Measurements from ENCODE around the gene UTS2B.

The UTS2B gene

GRCh38 chr3:191268737-191269136 lies 61.6 kb downstream of the UTS2B start:
- FAIRE-seq (no peak), DNase-seq (ENCODE audit: insufficient read length) (no peak)
- TF ChIP-seq TAF1 (IDR thresholded peaks at IDR 0.05; ENCODE audit: borderline replicate concordance, low read depth, low read length) (no peak), POLR2A (IDR thresholded peaks at IDR 0.05; ENCODE audit: low read depth, low read length) (no peak), POLR2AphosphoS5 (IDR thresholded peaks at IDR 0.05; ENCODE audit: low read depth, low read length) (no peak)

- peak; percentile 63 for FAIRE-seq
- no peak for TF ChIP-seq TAF1 (IDR thresholded peaks at IDR 0.05; ENCODE audit: borderline replicate concordance, low read depth, low read length)
- TF ChIP-seq POLR2AphosphoS5 (IDR thresholded peaks at IDR 0.05; ENCODE audit: low read depth, low read length) = no peak
- no peak for TF ChIP-seq POLR2A (IDR thresholded peaks at IDR 0.05; ENCODE audit: low read depth, low read length)
- no peak for DNase-seq (ENCODE audit: insufficient read length)
Observed at GRCh38 chr3:191263850-191264249, 66.5 kb downstream of the UTS2B start.

GRCh38 chr3:191263365-191263764 lies 67.0 kb downstream of the UTS2B start:
- no peak for DNase-seq (ENCODE audit: insufficient read length)
- FAIRE-seq = no peak
- TF ChIP-seq POLR2AphosphoS5 (IDR thresholded peaks at IDR 0.05; ENCODE audit: low read depth, low read length) = no peak
- no peak for TF ChIP-seq TAF1 (IDR thresholded peaks at IDR 0.05; ENCODE audit: borderline replicate concordance, low read depth, low read length)
- TF ChIP-seq POLR2A (IDR thresholded peaks at IDR 0.05; ENCODE audit: low read depth, low read length) = no peak

GRCh38 chr3:191262650-191263049 lies 67.7 kb downstream of the UTS2B start:
- FAIRE-seq (peak; percentile 73), DNase-seq (ENCODE audit: insufficient read length) (no peak)
- TF ChIP-seq TAF1 (IDR thresholded peaks at IDR 0.05; ENCODE audit: borderline replicate concordance, low read depth, low read length) (no peak), POLR2AphosphoS5 (IDR thresholded peaks at IDR 0.05; ENCODE audit: low read depth, low read length) (no peak), POLR2A (IDR thresholded peaks at IDR 0.05; ENCODE audit: low read depth, low read length) (no peak)

- TF ChIP-seq TAF1 (IDR thresholded peaks at IDR 0.05; ENCODE audit: borderline replicate concordance, low read depth, low read length) (no peak), POLR2A (IDR thresholded peaks at IDR 0.05; ENCODE audit: low read depth, low read length) (no peak), POLR2AphosphoS5 (IDR thresholded peaks at IDR 0.05; ENCODE audit: low read depth, low read length) (no peak)
- FAIRE-seq (no peak), DNase-seq (ENCODE audit: insufficient read length) (no peak)
Observed at GRCh38 chr3:191261304-191261638, 69.1 kb downstream of the UTS2B start.

- FAIRE-seq (no peak), DNase-seq (ENCODE audit: insufficient read length) (no peak)
- TF ChIP-seq POLR2AphosphoS5 (IDR thresholded peaks at IDR 0.05; ENCODE audit: low read depth, low read length) (no peak), TAF1 (IDR thresholded peaks at IDR 0.05; ENCODE audit: borderline replicate concordance, low read depth, low read length) (no peak), POLR2A (IDR thresholded peaks at IDR 0.05; ENCODE audit: low read depth, low read length) (no peak)
Observed at GRCh38 chr3:191260431-191261303, 69.7 kb downstream of the UTS2B start.

GRCh38 chr3:191259486-191259885 lies 70.8 kb downstream of the UTS2B start:
- FAIRE-seq = no peak
- no peak for TF ChIP-seq POLR2A (IDR thresholded peaks at IDR 0.05; ENCODE audit: low read depth, low read length)
- no peak for TF ChIP-seq TAF1 (IDR thresholded peaks at IDR 0.05; ENCODE audit: borderline replicate concordance, low read depth, low read length)
- TF ChIP-seq POLR2AphosphoS5 (IDR thresholded peaks at IDR 0.05; ENCODE audit: low read depth, low read length) = no peak
- DNase-seq (ENCODE audit: insufficient read length) = no peak

GRCh38 chr3:191257286-191257685 lies 73.0 kb downstream of the UTS2B start:
- DNase-seq (ENCODE audit: insufficient read length) (no peak), FAIRE-seq (no peak)
- TF ChIP-seq POLR2A (IDR thresholded peaks at IDR 0.05; ENCODE audit: low read depth, low read length) (no peak), TAF1 (IDR thresholded peaks at IDR 0.05; ENCODE audit: borderline replicate concordance, low read depth, low read length) (no peak), POLR2AphosphoS5 (IDR thresholded peaks at IDR 0.05; ENCODE audit: low read depth, low read length) (no peak)

- no peak for FAIRE-seq
- TF ChIP-seq POLR2AphosphoS5 (IDR thresholded peaks at IDR 0.05; ENCODE audit: low read depth, low read length) = no peak
- no peak for TF ChIP-seq POLR2A (IDR thresholded peaks at IDR 0.05; ENCODE audit: low read depth, low read length)
- TF ChIP-seq TAF1 (IDR thresholded peaks at IDR 0.05; ENCODE audit: borderline replicate concordance, low read depth, low read length) = no peak
- DNase-seq (ENCODE audit: insufficient read length) = no peak
Observed at GRCh38 chr3:191256405-191256804, 73.9 kb downstream of the UTS2B start.

GRCh38 chr3:191255156-191255555 lies 75.2 kb downstream of the UTS2B start:
- DNase-seq (ENCODE audit: insufficient read length) = no peak
- no peak for FAIRE-seq
- TF ChIP-seq TAF1 (IDR thresholded peaks at IDR 0.05; ENCODE audit: borderline replicate concordance, low read depth, low read length) (no peak), POLR2AphosphoS5 (IDR thresholded peaks at IDR 0.05; ENCODE audit: low read depth, low read length) (no peak), POLR2A (IDR thresholded peaks at IDR 0.05; ENCODE audit: low read depth, low read length) (no peak)

- DNase-seq (ENCODE audit: insufficient read length) (no peak), FAIRE-seq (no peak)
- no peak for TF ChIP-seq TAF1 (IDR thresholded peaks at IDR 0.05; ENCODE audit: borderline replicate concordance, low read depth, low read length)
- TF ChIP-seq POLR2A (IDR thresholded peaks at IDR 0.05; ENCODE audit: low read depth, low read length) = no peak
- no peak for TF ChIP-seq POLR2AphosphoS5 (IDR thresholded peaks at IDR 0.05; ENCODE audit: low read depth, low read length)
Observed at GRCh38 chr3:191254098-191254873, 76.0 kb downstream of the UTS2B start.
